Neural cell (in vitro differentiated cells): Measurements from ENCODE around the gene SLC1A2.

Source experiments
- CTCF ChIP-seq: fragments of 450-650 bp; IDR thresholded peaks from 2 replicates; pipeline ENCODE4 v1.5.1; 2014; ENCODE audit warnings: antibody characterized with exemption, mild to moderate bottlenecking, moderate library complexity; ENCODE audit not compliant: poor library complexity, severe bottlenecking
- EP300 ChIP-seq: fragments of 450-650 bp; conservative IDR thresholded peaks from 2 replicates; pipeline ENCODE4 v1.6.1; 2014; ENCODE audit warnings: antibody characterized with exemption, mild to moderate bottlenecking, moderate library complexity; ENCODE audit not compliant: poor library complexity, severe bottlenecking
- EZH2 ChIP-seq: fragments of 200-600, 300-800 bp; shearing (Covaris generic), sonication (generic); IDR thresholded peaks from 2 replicates; pipeline ENCODE4 v1.6.1; 2014; ENCODE audit warnings: antibody characterized with exemption, low read length, borderline replicate concordance, mild to moderate bottlenecking; ENCODE audit not compliant: insufficient read depth, poor library complexity, severe bottlenecking
- POLR2AphosphoS5 ChIP-seq: IDR thresholded peaks from 2 replicates; pipeline ENCODE4 v1.6.1; 2012
- RAD21 ChIP-seq: fragments of 450-650 bp; conservative IDR thresholded peaks from 2 replicates; pipeline ENCODE4 v1.6.1; 2014; ENCODE audit warnings: antibody characterized with exemption, mild to moderate bottlenecking, moderate library complexity
- REST ChIP-seq: IDR thresholded peaks from 2 replicates; pipeline ENCODE4 v1.6.1; 2012; ENCODE audit warnings: borderline replicate concordance
- SMC3 ChIP-seq: fragments of 450-650 bp; conservative IDR thresholded peaks from 2 replicates; pipeline ENCODE4 v1.6.1; 2014; ENCODE audit warnings: antibody characterized with exemption, mild to moderate bottlenecking, moderate library complexity; ENCODE audit not compliant: poor library complexity
- TAF1 ChIP-seq: IDR thresholded peaks from 2 replicates; pipeline ENCODE4 v1.6.1; 2012; ENCODE audit warnings: low read depth

GRCh38 chr11:35223991-35224390 lies 195.4 kb downstream of the SLC1A2 start:
- no peak for TF ChIP-seq EP300
- no peak for TF ChIP-seq SMC3
- no peak for TF ChIP-seq CTCF
- TF ChIP-seq RAD21 = no peak
- no peak for TF ChIP-seq EZH2
- no peak for TF ChIP-seq POLR2AphosphoS5
- TF ChIP-seq REST = no peak
- no peak for TF ChIP-seq TAF1
